VCaP (cell line): ENCODE data around the gene CORO2A.

Experiments
- H3K27ac ChIP-seq: fragments of 450-650 bp; 2 replicates; pipeline ENCODE4 v1.5.1; 2017
- TF ChIP-seq, protein P1 (sequence below): fragments of 450-650 bp; conservative IDR thresholded peaks from 2 replicates; pipeline ENCODE4 v1.5.1; 2017; ENCODE audit warnings: mild to moderate bottlenecking, moderate library complexity

Gene CORO2A

DNA sequence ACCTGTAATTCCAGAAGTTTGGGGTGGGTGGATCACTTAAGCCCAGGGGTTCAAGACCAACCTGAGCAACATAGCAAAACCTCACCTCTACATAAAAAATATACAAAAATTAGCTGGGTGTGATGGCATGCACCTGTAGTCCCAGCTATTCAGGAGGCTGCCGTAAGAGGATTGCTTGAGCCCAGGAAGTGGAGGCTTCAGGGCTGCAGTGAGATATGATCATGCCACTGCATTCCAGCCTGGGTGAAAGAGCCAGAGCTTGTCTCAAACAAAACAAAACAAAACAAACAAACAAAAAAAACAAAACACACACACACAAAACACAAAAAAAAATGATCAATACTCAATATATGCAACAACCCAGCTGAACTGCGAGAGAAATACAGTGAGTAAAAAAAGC, 44.0 kb downstream of the CORO2A start:
- TF ChIP-seq, protein P1, sequence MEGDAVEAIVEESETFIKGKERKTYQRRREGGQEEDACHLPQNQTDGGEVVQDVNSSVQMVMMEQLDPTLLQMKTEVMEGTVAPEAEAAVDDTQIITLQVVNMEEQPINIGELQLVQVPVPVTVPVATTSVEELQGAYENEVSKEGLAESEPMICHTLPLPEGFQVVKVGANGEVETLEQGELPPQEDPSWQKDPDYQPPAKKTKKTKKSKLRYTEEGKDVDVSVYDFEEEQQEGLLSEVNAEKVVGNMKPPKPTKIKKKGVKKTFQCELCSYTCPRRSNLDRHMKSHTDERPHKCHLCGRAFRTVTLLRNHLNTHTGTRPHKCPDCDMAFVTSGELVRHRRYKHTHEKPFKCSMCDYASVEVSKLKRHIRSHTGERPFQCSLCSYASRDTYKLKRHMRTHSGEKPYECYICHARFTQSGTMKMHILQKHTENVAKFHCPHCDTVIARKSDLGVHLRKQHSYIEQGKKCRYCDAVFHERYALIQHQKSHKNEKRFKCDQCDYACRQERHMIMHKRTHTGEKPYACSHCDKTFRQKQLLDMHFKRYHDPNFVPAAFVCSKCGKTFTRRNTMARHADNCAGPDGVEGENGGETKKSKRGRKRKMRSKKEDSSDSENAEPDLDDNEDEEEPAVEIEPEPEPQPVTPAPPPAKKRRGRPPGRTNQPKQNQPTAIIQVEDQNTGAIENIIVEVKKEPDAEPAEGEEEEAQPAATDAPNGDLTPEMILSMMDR = no peak
- H3K27ac ChIP-seq = no peak overlapping the region

- H3K27ac ChIP-seq = no peak overlapping the region
- TF ChIP-seq, protein P1 = no peak
Observed at GRCh38 chr9:98147582-98147981, 44.9 kb downstream of the CORO2A start.

GRCh38 chr9:98146101-98146991, 46.1 kb downstream of the CORO2A start:
- TF ChIP-seq, protein P1 = no peak
- no peak overlapping the region for H3K27ac ChIP-seq

DNA sequence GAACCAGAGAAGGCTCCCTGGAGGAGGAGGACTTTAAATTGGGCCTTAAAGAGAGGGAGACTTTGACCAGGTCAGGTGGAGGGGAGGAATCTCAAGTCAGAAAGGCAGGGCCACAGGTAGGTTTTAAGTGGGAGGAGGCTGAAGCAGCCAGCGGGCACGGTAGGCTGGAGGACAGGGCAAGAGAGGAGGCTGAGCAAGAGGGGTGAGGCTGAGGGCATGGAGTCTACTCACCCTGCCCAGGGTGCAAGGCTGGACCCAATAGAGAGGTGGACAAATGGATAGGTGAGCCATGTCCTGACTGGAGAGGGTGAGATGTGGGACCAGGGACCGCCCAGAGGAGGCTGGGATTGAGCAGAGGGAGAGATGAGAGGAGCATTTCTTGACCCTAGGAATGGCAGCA, 47.8 kb downstream of the CORO2A start:
- TF ChIP-seq, protein P1 = no peak
- no peak overlapping the region for H3K27ac ChIP-seq

GRCh38 chr9:98144076-98144475, 48.4 kb downstream of the CORO2A start:
- H3K27ac ChIP-seq = no peak overlapping the region

GRCh38 chr9:98142925-98143481, 49.4 kb downstream of the CORO2A start:
- no peak overlapping the region for H3K27ac ChIP-seq
- TF ChIP-seq, protein P1 = no peak

More at GRCh38 chr9:98144076-98144475, 48.4 kb downstream of the CORO2A start:
- TF ChIP-seq, protein P1 = no peak

DNA sequence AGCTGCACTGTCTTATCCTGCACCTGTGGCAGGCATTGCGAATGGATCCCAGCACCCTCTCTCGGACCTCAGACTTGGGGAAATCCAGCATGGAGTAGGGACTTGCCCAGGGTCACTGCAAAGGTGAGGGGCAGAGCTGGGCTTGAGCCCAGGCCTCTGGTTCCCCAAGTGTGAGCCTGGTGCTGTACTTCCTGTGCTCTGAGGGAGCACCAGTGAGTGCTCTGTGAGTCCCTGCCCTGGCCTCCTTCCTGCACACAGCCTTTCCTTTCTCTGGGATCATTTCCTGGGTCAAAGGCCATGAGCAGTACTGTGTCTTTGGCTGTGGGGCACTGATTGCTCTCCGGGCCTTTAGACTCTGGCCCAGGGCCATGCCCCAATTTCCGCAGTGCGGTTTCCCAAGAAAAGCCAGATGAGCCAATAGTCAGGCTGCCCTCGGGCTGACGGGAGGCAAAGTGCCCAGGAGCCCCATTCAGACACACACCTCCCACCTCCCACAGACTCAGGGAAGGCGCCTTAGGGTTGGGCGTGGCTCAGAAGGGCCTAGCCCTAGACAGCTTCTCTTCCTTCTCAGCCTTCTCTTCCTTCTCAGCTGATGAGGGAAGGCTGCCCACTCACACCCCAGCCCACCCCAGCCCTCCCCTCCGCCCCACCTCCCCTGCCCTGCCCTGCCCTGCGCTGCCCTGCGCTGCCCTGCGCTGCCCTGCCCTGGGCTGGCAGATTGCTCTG, 50.1 kb downstream of the CORO2A start:
- TF ChIP-seq, protein P1 = no peak
- H3K27ac ChIP-seq = no peak overlapping the region
